D721Med (cell line): ENCODE measurements around the gene EVX1.
A peak's percentile ranks its signal among the peaks of the same experiment; 100 is the strongest.

Source experiments
- DNase-seq: peaks from one replicate; pipeline ENCODE4 v3.0.0; 2011; ENCODE audit warnings: low spot score; ENCODE audit not compliant: insufficient read length
- FAIRE-seq: peaks from 2 replicates; lab custom pipeline; 2011; peaks lifted over from hg19 to GRCh38; lab: Jason Lieb, UNC
- CTCF ChIP-seq: IDR thresholded peaks from 2 replicates; pipeline ENCODE4 v1.5.1; 2012; ENCODE audit warnings: mild to moderate bottlenecking, control low read depth; ENCODE audit not compliant: insufficient read depth; ENCODE audit errors: missing control alignments

Gene EVX1

GRCh38 chr7:27220440-27220955 is 22.1 kb upstream of the EVX1 start:
- DNase-seq (no peak), FAIRE-seq (no peak)
- no peak for TF ChIP-seq CTCF

GRCh38 chr7:27221201-27221797 is 21.3 kb upstream of the EVX1 start:
- no peak for TF ChIP-seq CTCF
- DNase-seq (no peak), FAIRE-seq (no peak)

- no peak for TF ChIP-seq CTCF
- DNase-seq (no peak), FAIRE-seq (no peak)
Observed at GRCh38 chr7:27223941-27224575, 18.5 kb upstream of the EVX1 start.

- FAIRE-seq: no peak
- no peak for TF ChIP-seq CTCF
- DNase-seq: peak; percentile 67
Observed at GRCh38 chr7:27224983-27225934, 17.3 kb upstream of the EVX1 start.

- DNase-seq (no peak), FAIRE-seq (no peak)
- no peak for TF ChIP-seq CTCF
Observed at GRCh38 chr7:27229448-27229847, 13.2 kb upstream of the EVX1 start.

GRCh38 chr7:27235387-27236311 is 7.0 kb upstream of the EVX1 start:
- DNase-seq (peak; percentile 68), FAIRE-seq (no peak)
- peak; percentile 36 for TF ChIP-seq CTCF
